GM19239 (cell line): ENCODE data around the gene ANO8.
A peak's percentile ranks its signal among the peaks of the same experiment; 100 is the strongest.

Experiments used
- DNase-seq: peaks from one replicate; pipeline ENCODE4 v3.0.0; 2011; ENCODE audit warnings: low spot score; ENCODE audit not compliant: insufficient read length
- FAIRE-seq: peaks from 2 replicates; lab custom pipeline; 2011; peaks lifted over from hg19 to GRCh38; lab: Jason Lieb, UNC

Gene ANO8

GRCh38 chr19:17329366-17330261, 5.0 kb downstream of the ANO8 start:
- FAIRE-seq (no peak), DNase-seq (no peak)

DNA sequence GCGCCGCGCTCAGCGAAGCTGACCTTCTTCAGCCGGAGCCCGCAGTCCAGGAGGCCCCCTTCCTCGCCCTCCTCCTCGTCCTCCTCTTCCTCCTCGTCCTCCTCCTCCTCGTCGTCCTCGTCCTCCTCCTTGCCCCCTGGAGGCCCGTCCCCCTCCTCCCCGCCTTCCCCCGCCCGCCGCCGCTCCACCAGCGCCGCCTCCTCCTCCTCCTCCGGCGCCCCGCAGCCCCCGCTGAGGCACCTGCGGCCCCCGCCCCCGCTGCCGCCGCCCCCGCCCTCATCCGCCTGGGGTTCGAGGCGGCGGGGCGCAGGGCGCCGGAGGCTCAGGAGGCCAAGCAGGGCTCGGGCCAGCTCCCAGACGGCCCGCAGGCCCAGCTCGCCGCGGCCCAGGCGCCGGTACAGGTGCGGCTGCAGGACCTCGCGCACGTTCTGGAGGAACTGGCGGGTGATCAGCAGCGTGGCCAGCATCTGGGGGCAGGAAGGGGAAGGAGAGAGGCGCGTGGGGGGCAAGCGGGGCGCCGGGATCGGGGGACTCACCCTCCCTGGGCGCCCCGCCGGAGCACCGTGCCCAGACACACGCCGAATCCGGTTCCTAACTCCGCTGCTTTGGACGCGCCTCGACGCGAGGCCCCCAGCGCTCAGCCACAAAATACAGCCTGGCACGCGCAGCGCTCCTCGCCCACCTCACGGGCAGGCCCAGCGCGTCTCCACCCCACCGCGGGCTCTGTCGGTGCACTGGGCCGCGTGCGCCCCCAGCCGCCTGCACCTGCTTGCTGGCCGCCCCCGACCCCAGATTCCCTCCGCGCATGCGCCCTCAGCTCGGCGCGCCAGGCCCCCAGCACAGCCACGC, 5.9 kb downstream of the ANO8 start:
- no peak for FAIRE-seq
- DNase-seq, result peak; percentile 42

- peak; percentile 85 for DNase-seq
- peak; percentile 44 for FAIRE-seq
Measured at GRCh38 chr19:17327654-17328516, 6.8 kb downstream of the ANO8 start.

GRCh38 chr19:17327068-17327653, 7.5 kb downstream of the ANO8 start:
- DNase-seq (no peak), FAIRE-seq (no peak)

DNA sequence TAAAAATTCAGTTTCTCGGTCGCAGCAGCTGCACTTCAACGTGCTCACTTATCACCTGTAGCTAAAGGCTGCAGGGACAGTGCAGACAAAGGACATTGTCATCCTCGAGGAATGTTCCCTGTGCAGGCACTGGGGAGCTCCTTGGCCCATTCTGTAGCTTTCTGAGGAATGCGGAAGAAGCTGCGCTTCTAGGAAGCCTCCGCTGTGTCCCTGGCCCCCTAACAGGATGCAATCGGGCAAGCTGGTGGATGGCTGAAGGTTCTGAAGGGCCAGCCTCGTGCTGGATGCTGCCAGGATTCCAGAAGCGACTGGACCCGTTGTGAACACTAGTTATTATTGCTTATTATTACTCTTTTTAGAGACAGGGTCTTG, 8.1 kb downstream of the ANO8 start:
- DNase-seq, result no peak
- no peak for FAIRE-seq

DNA sequence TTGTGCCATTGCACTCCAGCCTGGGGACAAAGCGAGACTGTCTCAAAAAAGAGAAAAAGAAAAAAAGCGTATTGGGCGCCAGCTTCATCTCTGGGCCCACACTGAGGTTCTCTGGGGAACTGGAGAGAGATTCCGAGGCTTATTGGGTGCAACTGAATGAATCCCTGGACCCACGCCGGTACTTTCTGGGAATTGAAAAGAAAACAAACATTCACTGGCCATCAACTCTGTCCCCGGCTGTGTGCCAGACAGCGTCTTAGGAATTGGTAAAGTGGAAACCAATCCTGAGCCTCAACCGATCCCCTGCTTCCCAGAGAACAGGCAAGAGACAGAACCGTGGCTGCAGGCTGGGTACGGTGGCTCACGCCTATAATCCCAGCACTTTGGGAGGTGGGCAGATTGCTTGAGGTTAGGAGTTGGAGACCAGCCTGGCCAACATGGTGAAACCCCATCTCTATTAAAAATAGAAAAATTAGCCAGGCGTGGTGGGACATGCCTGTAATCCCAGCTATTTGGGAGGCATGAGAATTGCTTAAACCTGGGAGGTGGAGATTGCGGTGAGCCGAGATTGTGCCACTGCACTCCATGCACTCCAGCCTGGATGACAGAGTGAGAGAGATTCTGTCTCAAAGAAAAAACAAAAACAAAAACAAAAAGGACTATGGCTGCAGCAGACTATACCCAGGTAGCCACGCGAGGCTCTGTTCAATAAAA, 8.6 kb downstream of the ANO8 start:
- DNase-seq, result no peak
- no peak for FAIRE-seq

DNA sequence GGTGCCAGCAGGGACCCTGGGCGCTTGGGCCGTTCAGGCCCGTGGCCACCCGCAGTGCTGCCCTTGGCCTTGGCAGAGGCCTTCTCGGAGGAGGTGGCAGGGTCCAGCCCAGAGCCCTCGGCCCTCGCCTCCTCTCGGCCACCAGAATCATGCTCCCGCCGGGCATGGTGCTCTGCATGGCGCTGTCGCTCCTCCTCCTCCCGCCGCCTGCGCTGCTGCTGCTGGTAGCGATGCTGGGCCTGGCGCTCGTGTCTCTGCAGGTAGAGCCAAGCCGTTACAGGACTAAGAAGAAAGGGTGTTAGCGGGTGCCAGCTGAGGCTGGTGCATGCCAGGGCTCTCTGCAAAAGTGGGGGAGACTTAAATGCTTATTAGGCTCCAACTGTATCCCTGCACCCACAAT, 9.5 kb downstream of the ANO8 start:
- FAIRE-seq (no peak), DNase-seq (no peak)

GRCh38 chr19:17324357-17325114, 10.1 kb downstream of the ANO8 start:
- FAIRE-seq, result no peak

DNA sequence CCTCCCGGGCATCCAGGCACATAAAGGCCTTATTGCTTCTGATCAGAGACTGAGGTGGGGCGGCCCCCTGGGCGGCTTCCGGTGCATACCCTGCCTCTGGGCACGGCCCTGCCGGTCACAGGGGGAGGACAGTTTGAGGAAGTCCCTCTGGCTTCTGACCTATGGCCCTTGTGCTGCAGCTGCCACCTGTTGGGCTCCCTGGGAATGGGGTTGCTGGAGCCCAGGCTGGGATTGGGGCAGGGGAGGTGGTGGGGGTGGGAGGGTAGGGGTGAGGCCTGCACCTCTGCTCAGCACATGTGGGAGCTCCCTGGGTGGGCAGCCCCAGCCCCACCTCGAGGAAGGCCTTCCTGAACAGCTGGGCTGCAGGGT, 10.7 kb downstream of the ANO8 start:
- DNase-seq (peak; percentile 51), FAIRE-seq (no peak)

More at GRCh38 chr19:17324357-17325114, 10.1 kb downstream of the ANO8 start:
- DNase-seq, result no peak

GRCh38 chr19:17323300-17323963, 11.2 kb downstream of the ANO8 start:
- DNase-seq (no peak), FAIRE-seq (no peak)

DNA sequence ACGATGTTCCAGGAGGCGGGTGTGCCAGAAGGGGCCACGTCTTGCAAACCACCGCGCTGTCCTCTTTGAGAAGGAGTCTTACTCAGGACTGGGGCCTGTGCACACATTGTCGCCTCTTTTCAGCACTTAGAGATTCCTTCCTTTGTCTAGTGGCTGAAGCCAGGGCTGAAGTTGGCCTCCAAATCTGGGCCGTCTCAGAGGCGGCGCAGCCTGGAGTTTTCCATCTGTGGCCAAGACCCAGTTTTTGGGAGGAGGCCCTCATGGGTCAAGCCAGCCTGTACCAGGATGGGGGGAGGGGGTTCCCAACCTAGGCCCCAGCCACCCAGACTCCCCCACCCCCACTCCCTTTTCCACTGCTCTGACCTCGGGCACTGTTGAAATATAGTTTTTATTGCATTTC, 11.8 kb downstream of the ANO8 start:
- DNase-seq, result no peak
- FAIRE-seq, result no peak

DNA sequence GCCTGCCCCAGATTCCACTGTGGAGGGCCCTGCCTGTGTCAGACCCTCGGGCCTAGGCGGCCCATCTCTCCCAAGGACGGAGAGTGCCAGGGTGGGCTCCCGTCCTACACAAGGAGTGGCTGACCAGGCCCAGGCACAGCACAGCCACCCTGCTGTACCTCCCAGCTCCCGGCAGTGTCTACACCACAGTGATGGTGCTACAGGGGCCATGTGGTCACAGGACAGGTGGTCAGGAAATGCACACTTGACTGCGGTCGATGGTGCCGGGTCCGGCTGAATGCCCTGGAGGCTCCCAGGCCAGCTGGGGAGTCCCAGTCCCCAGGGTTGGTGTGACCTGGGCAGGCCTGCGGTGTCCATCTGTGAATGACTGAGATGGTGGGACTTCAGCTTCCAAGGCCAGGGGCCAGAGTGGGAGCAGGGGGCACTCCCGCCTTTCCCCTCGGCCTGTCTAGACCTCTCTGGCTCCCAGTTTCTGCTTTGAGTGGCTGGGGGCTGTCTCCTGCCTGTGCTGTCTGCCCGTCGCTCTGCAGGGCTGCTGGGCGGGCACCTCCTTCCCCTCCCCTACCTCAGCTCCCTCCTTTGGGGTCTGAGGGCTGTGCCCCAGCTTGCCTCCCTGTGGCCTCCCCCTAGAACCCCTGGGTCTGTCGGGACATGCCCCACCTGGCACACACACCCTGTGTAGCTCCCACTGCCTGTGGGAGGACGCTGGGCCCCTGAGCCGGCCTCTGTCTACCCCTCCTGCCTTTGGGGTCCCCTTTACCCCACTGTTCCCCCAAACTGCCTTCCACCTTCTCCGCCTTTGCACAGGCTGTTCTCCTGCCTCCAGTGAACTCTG, 12.8 kb downstream of the ANO8 start:
- DNase-seq (no peak), FAIRE-seq (no peak)

DNA sequence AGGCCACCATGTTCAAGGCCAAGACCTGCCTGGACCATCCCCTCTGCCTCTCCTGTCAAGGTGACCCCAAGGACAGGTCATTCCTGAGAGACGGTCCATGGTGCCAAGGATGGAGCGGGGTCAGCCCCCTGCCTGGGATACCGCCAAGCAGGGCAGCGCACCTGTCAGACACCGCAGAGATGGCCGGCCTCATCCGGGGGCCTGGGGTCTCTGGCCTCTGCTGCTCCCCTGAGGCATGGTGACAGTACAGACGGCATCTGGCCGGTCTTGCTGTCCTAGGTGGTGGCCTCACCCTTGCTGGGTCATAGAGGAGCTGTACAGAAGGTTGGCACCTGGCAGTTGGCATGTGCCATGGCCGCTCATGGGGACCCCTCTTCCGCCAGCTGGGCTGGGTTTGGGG, 14.2 kb downstream of the ANO8 start:
- FAIRE-seq, result no peak
- DNase-seq, result no peak

- FAIRE-seq, result no peak
- no peak for DNase-seq
Measured at GRCh38 chr19:17319473-17320238, 15.0 kb downstream of the ANO8 start.

GRCh38 chr19:17318966-17319365, 15.7 kb downstream of the ANO8 start:
- DNase-seq (no peak), FAIRE-seq (no peak)

DNA sequence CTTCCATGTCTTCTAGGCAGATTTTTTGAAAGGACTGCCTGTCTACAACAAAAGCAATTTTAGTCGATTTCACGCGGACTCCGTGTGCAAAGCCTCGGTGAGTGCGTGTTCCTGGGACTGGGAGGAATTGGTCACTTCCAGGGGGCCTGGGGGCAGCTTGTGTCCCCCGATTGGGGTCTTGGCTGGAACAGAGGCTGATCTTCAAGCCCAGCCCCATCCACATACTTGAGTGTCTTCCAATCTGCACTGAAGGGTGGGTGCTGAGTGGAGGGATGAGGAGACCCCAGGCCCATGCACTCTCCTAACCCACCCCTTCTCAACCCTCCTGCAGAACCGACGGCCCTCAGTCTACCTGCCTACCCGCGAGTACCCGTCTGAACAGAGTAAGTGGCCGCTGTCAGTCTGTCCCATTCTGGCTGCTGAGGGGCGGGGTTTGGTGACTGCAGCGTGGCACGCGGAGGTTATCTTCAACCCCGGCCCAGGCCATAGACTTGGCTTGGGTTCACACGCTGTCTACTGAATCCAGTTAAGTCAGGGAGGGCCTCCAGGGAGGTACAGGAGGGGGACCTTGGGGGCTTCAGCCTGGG, 20.6 kb downstream of the ANO8 start:
- FAIRE-seq (no peak), DNase-seq (no peak)
